GM12891 (cell line): ENCODE data around the gene TRDN.

Source experiments
- PAX5 ChIP-seq: IDR thresholded peaks from 2 replicates; pipeline ENCODE4 v1.6.1; 2011; ENCODE audit warnings: low read length, moderate library complexity, mild to moderate bottlenecking; ENCODE audit not compliant: insufficient read depth, severe bottlenecking
- POLR2A ChIP-seq: IDR thresholded peaks from 2 replicates; pipeline ENCODE4 v1.6.1; 2011; ENCODE audit warnings: low read depth, low read length, control low read depth
- POLR2AphosphoS5 ChIP-seq: IDR thresholded peaks from 2 replicates; pipeline ENCODE4 v1.6.1; 2011; ENCODE audit warnings: low read depth, low read length, control low read depth

GRCh38 chr6:123214433-123214832 lies 422.3 kb downstream of the TRDN start:
- TF ChIP-seq POLR2AphosphoS5 (no peak), PAX5 (no peak), POLR2A (no peak)
